GM21447 (cell line): ENCODE results near the gene B3GAT2.

Experiments used
- ATAC-seq: cut with Tn5 transposase; IDR thresholded peaks from one replicate; pipeline ENCODE4 v1.9.1; 2021; ENCODE audit not compliant: unreplicated experiment

Gene B3GAT2

GRCh38 chr6:70901324-70901723 lies 55.5 kb downstream of the B3GAT2 start:
- ATAC-seq = no peak

- no peak for ATAC-seq
Observed at GRCh38 chr6:70900047-70900446, 56.8 kb downstream of the B3GAT2 start.

GRCh38 chr6:70894001-70894400 lies 62.9 kb downstream of the B3GAT2 start:
- ATAC-seq = no peak

GRCh38 chr6:70889270-70889669 lies 67.6 kb downstream of the B3GAT2 start:
- ATAC-seq = no peak

GRCh38 chr6:70886661-70887060 lies 70.2 kb downstream of the B3GAT2 start:
- no peak for ATAC-seq

GRCh38 chr6:70886071-70886470 lies 70.8 kb downstream of the B3GAT2 start:
- ATAC-seq = no peak

GRCh38 chr6:70884074-70884983 lies 72.5 kb downstream of the B3GAT2 start:
- ATAC-seq = peak; percentile 81

GRCh38 chr6:70879496-70879895 lies 77.4 kb downstream of the B3GAT2 start:
- ATAC-seq = no peak

- ATAC-seq = no peak
Observed at GRCh38 chr6:70874181-70874913, 82.5 kb downstream of the B3GAT2 start.

- ATAC-seq = no peak
Observed at GRCh38 chr6:70872469-70872868, 84.4 kb downstream of the B3GAT2 start.

- no peak for ATAC-seq
Observed at GRCh38 chr6:70864401-70864800, 92.5 kb downstream of the B3GAT2 start.

- ATAC-seq = no peak
Observed at GRCh38 chr6:70863343-70863742, 93.5 kb downstream of the B3GAT2 start.

- ATAC-seq = no peak
Observed at GRCh38 chr6:70860920-70861319, 95.9 kb downstream of the B3GAT2 start.

- no peak for ATAC-seq
Observed at GRCh38 chr6:70860045-70860444, 96.8 kb downstream of the B3GAT2 start.

GRCh38 chr6:70857387-70858077 lies 99.3 kb downstream of the B3GAT2 start:
- peak; percentile 100 for ATAC-seq

- no peak for ATAC-seq
Observed at GRCh38 chr6:70852667-70853246, 104.1 kb downstream of the B3GAT2 start.

GRCh38 chr6:70849348-70850069 lies 107.4 kb downstream of the B3GAT2 start:
- ATAC-seq = no peak

GRCh38 chr6:70847106-70848084 lies 109.5 kb downstream of the B3GAT2 start:
- ATAC-seq = no peak

GRCh38 chr6:70846207-70846835 lies 110.5 kb downstream of the B3GAT2 start:
- ATAC-seq = no peak
